K562 treated with DMSO at 1 percent for 48 hours (cell line): ENCODE results near the gene C5orf46. TPM values are rescaled to one million over a fixed set of nuclear protein-coding genes. Genes with fewer than 3 reads are reported as not detected.

Experiments used
- total RNA-seq: library from RNA; unstranded; fragments of 300-600 nt; gene quantifications from 2 replicates; pipeline ENCODE4 v1.2.3, GENCODE V29; 2022; ENCODE audit warnings: low replicate concordance; ENCODE audit errors: extremely low read depth

Gene C5orf46
- not detected in 2 replicates for total RNA-seq

DNA sequence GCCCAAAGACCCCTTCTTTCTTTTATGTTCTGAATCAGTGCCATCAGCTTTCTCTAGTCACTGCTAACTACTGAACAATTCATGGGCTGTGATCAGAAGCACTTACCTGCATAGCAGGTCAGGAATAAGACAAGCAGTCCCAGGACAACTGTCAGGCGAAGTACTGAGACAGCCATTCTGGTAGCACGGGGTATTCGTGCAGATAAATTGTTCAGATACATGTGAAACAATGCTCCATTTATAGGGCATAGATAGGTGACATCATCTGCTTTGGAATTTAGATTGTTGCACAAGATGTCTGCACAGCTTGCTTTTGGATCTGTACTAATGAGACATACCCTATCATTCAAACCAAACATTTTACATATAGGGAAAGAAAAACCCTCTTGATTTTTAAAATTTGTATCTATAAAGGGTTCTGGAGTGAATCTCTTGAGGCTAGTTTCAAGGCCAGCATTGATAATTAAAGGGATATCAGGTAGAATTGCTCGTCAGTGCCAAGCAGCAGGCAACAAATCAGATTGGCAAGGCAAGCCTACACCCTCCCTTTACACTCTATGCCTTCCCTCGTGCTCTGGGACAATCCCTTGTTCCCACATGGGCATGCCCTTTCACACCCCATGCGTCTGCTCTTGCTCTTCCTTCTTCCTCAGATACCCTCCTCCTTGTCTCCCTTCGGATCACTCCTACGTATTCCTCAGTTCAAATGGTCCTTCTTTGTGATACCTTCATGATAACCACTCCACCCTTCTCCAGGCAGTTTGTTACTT is at the start of gene C5orf46:
Gene C5orf46 (minus strand): TSS at position 213 of the 770 bp plus-strand sequence. CDS start 37 bp downstream, at position 176.

DNA sequence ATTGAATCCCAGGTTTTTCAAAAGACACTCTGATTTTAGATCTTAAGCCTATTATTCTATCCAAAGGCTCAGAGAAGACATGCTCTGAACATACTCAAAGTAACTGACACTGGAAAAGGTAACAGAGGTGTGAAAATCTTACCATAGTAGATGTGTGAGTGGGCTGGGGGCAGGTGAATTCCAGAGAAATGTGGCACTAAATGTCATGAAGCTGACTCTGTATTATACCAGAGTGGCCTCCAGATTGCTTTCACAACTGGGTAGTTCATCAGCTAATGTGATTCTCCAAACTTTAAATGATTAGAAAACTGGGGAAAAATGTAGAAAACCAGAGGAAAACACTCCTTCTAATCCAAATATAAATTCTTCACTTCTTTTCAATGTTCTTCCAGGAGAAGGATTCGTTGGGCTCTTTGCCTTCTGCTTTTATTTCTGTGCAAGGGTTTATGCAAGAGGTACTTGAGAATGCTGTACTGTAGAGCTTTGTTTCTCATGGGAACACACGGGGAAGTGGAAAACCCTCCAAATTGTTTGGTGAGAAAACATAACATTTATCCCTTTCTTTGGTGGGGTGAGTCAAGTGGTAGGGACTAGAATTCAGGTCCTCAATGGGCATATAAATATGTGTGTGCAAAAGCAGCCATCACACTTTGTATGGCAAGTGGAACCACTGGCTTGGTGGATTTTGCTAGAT is 28.1 kb downstream of the C5orf46 start, which contains the start of gene SCGB3A2:
Gene SCGB3A2 (plus strand): TSS at position 646 of the 694 bp plus-strand sequence. CDS start 93 bp downstream, outside the sequence.

Other genes starting within 250 kb of the C5orf46 start
- not detected in 2 replicates for gene JAKMIP2, start 123.8 kb downstream of the C5orf46 start, total RNA-seq
- gene SPINK1, start 74.9 kb downstream of the C5orf46 start, total RNA-seq, result not detected in 2 replicates
- not detected in 2 replicates for gene SCGB3A2, start 27.8 kb downstream of the C5orf46 start, total RNA-seq
- not detected in 2 replicates for gene SPINK5, start 157.4 kb upstream of the C5orf46 start, total RNA-seq